HepG2 (cell line): Measurements from ENCODE around the gene REPS2. TPM values are rescaled to one million over a fixed set of nuclear protein-coding genes. Genes with fewer than 3 reads are reported as not detected.

Experiments used
- ATAC-seq: fragments of 200-7000 bp; cut with Tn5 transposase; 3 replicates; pipeline ENCODE4 v1.9.1; 2020; ENCODE audit warnings: mild to moderate bottlenecking, moderate library complexity
- BruUV-seq: library from RNA; stranded (reverse); fragments of 400-500 nt; replicated peaks from 2 replicates; lab custom pipeline; 2021; lab: Mats Ljungman, UMichigan
- CTCF ChIA-PET: fragments of 300-600 bp; formaldehyde crosslinking; extraction: SDS; loops from one replicate; lab custom pipeline; 2021; ENCODE audit warnings: low total read pairs, inconsistent platforms, low intra/inter-chr PET ratio; lab: Yijun Ruan, JAX
- POLR2A ChIA-PET: fragments of 350-600 bp; sonication (Branson Sonifier 250); formaldehyde crosslinking; loops from one replicate; lab custom pipeline; 2020; ENCODE audit warnings: antibody characterized with exemption, inconsistent platforms; lab: Yijun Ruan, JAX
- DNase-seq: peaks from one replicate; pipeline ENCODE4 v3.0.0-alpha.2; 2015; ENCODE audit warnings: low spot score
- FAIRE-seq: peaks from 3 replicates; lab custom pipeline; 2011; peaks lifted over from hg19 to GRCh38; lab: Jason Lieb, UNC
- H2AFZ ChIP-seq: one replicate; pipeline ENCODE4 v1.6.1; 2011; ENCODE audit warnings: low read length, inconsistent platforms
- H3K27ac ChIP-seq: fragments of 300-600 bp; 3 replicates; pipeline ENCODE4 v1.8.0; 2011; ENCODE audit warnings: mixed run types, mild to moderate bottlenecking, mixed read lengths, low read length, inconsistent platforms; ENCODE audit not compliant: insufficient read depth; ENCODE audit errors: extremely low read length
- H3K27me3 ChIP-seq, 2 experiments: fragments of 200-600 bp in 1 of 2; 2 replicates in 1 of 2; 3 replicates in 1 of 2; pipeline versions ENCODE4 v1.6.0 to v1.8.0; 2011; ENCODE audit warnings: low read length in 2 of 2, mild to moderate bottlenecking in 2 of 2, moderate library complexity in 2 of 2, inconsistent platforms in 1 of 2; ENCODE audit not compliant: insufficient read depth in 2 of 2, control insufficient read depth in 1 of 2
- H3K36me3 ChIP-seq, 2 experiments: fragments of 200-600 bp in 1 of 2; replicated peaks in 1 of 2; 2 replicates in 1 of 2; 3 replicates in 1 of 2; pipeline versions ENCODE4 v1.5.1 to v1.8.0; 2011; ENCODE audit warnings: low read length in 2 of 2, inconsistent platforms in 1 of 2; ENCODE audit not compliant: insufficient read depth in 2 of 2, control insufficient read depth in 1 of 2
- H3K4me1 ChIP-seq: 2 replicates; pipeline ENCODE4 v1.5.1; 2012; ENCODE audit warnings: low read length, inconsistent platforms; ENCODE audit not compliant: insufficient read depth
- H3K4me2 ChIP-seq: 2 replicates; pipeline ENCODE4 v1.6.0; 2011; ENCODE audit warnings: low read depth, low read length, inconsistent platforms
- H3K4me3 ChIP-seq, 3 experiments: fragments of 200-600 bp in 1 of 3; sonication (generic), shearing (Covaris generic) in 1 of 3; replicated peaks in 1 of 3; 2 replicates each; pipeline ENCODE4 v1.5.1; 2011 to 2016; ENCODE audit warnings: low read length in 3 of 3, inconsistent platforms in 2 of 3, low read depth in 2 of 3, mild to moderate bottlenecking in 2 of 3, control low read depth in 1 of 3, mixed read lengths in 1 of 3; ENCODE audit not compliant: insufficient read depth in 1 of 3
- H3K79me2 ChIP-seq: one replicate; pipeline ENCODE4 v1.6.1; 2011; ENCODE audit warnings: low read length, inconsistent platforms; ENCODE audit not compliant: insufficient read depth
- H3K9ac ChIP-seq: 2 replicates; pipeline ENCODE4 v1.6.0; 2011; ENCODE audit warnings: mild to moderate bottlenecking, low read depth, low read length, inconsistent platforms; ENCODE audit not compliant: insufficient read depth
- H3K9me3 ChIP-seq: 2 replicates; pipeline ENCODE4 v1.5.1; 2012; ENCODE audit warnings: mild to moderate bottlenecking, low read length
- H4K20me1 ChIP-seq: 2 replicates; pipeline ENCODE4 v1.6.0; 2011; ENCODE audit warnings: inconsistent platforms, mild to moderate bottlenecking, low read length, moderate library complexity; ENCODE audit not compliant: insufficient read depth
- ASH2L ChIP-seq: fragments of 300-600, 200-600 bp; sonication (generic); IDR thresholded peaks from 2 replicates; pipeline ENCODE4 v1.7.0; 2017; ENCODE audit warnings: low read depth, mild to moderate bottlenecking, moderate library complexity, mixed read lengths, low read length; ENCODE audit not compliant: insufficient read length
- KLF13 ChIP-seq: sonication (generic); formaldehyde crosslinking; IDR thresholded peaks from 2 replicates; pipeline ENCODE4 v1.4.0; 2020; ENCODE audit warnings: mild to moderate bottlenecking, missing genetic modification reagents
- NFIB ChIP-seq: sonication (generic); formaldehyde crosslinking; IDR thresholded peaks from 2 replicates; pipeline ENCODE4 v1.9.0; 2021; ENCODE audit warnings: missing genetic modification reagents, mild to moderate bottlenecking, borderline replicate concordance
- RARA ChIP-seq: IDR thresholded peaks from 2 replicates; pipeline ENCODE4 v1.6.1; 2016; ENCODE audit warnings: missing genetic modification reagents, missing compliant biosample characterization
- SRSF4 ChIP-seq: fragments of 200-400 bp; formaldehyde crosslinking; IDR thresholded peaks from one replicate; pipeline ENCODE4 v1.6.1; 2018; ENCODE audit warnings: mild to moderate bottlenecking, low read depth, low read length, moderate library complexity; ENCODE audit not compliant: poor library complexity, severe bottlenecking
- UBTF ChIP-seq: sonication (generic); formaldehyde crosslinking; IDR thresholded peaks from 2 replicates; pipeline ENCODE4 v1.4.0; 2020; ENCODE audit warnings: mild to moderate bottlenecking, missing genetic modification reagents
- XBP1 ChIP-seq: sonication (generic); formaldehyde crosslinking; IDR thresholded peaks from 2 replicates; pipeline ENCODE4 v1.5.0; 2020; ENCODE audit warnings: missing genetic modification reagents
- ZBTB38 ChIP-seq: sonication (generic); formaldehyde crosslinking; IDR thresholded peaks from 2 replicates; pipeline ENCODE4 v1.5.1; 2020; ENCODE audit warnings: mild to moderate bottlenecking, missing genetic modification reagents
- ZNF503 ChIP-seq: sonication (generic); formaldehyde crosslinking; IDR thresholded peaks from 2 replicates; pipeline ENCODE4 v1.4.0; 2020; ENCODE audit warnings: missing genetic modification reagents
- ZNF792 ChIP-seq: IDR thresholded peaks from 2 replicates; pipeline ENCODE4 v1.6.1; 2016
- ZSCAN5A ChIP-seq: sonication (generic); formaldehyde crosslinking; IDR thresholded peaks from 2 replicates; pipeline ENCODE4 v1.8.0; 2022; ENCODE audit warnings: mild to moderate bottlenecking, missing genetic modification reagents, borderline replicate concordance
- WGBS: methylation state at CpG from one replicate; pipeline ENCODE4 v1.1.6; 2017; ENCODE audit warnings: low lambda C conversion rate; 5-methylcytosine and 5-hydroxymethylcytosine counted together
- in situ Hi-C: cut with HindIII; loops from 2 replicates; pipeline ENCODE4 v1.10.0; 2017; ENCODE audit warnings: low pct_unique_long_range_greater_than_20kb; ENCODE audit not compliant: extremely low pct_ligation_motif_present
- intact Hi-C: fragments of 100-400 bp; cut with micrococcal nuclease; formaldehyde crosslinking; loops from one replicate; pipeline ENCODE4 v1.10.0; 2022; ENCODE audit not compliant: unreplicated experiment
- polyA plus RNA-seq, 8 experiments: library from polyadenylated mRNA; depleted of rRNA in 3 of 8; stranded (reverse) in 7 of 8; unstranded in 1 of 8; fragments of >200 nt; fragmentation: Illumina TruSeq in 4 of 8; extraction: Trizol in 4 of 8; gene quantifications; 2 replicates each; pipeline versions ENCODE4 v1.2.1 to v1.2.3, GENCODE V29; 2011 to 2016; ENCODE audit warnings: low read depth in 4 of 8, missing spikeins in 1 of 8, mixed read lengths in 1 of 8; ENCODE audit not compliant: insufficient read depth in 1 of 8
- total RNA-seq, 5 experiments: library from RNA; depleted of rRNA; stranded (reverse); fragments of >200 nt; fragmentation: Illumina TruSeq; extraction: Trizol; gene quantifications; 2 replicates each; pipeline ENCODE4 v1.2.3, GENCODE V29; 2016; ENCODE audit warnings: low read depth in 1 of 5
- TF ChIP-seq, protein P1 (sequence below): sonication (generic); formaldehyde crosslinking; IDR thresholded peaks from 2 replicates; pipeline ENCODE4 v1.9.0; 2021; ENCODE audit warnings: mild to moderate bottlenecking, missing genetic modification reagents

Gene REPS2
- total and polyA plus RNA-seq, 2 of the 13 experiments (the other 11 are each of a cell fraction or from before 2014, with no cell fraction given) = 0.05 to 0.58 TPM

DNA sequence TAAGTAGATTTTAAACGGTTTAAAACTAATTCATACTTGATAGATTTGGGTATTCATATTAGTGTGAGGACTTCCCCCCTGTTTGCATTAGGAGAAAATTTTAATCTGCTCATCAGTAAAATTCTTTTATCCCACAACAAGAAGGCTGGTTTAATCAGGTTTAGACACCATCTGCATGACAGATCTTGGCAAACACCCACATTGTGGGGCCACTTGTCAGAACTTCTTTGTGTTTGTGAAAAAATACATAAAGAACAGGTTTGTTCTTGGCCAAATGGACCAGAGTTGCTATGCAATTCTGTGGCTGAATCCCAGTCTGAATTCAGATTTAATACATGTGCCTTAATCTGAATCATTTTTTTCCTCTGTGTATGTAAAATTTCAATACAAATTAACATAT, 121.1 kb downstream of the REPS2 start:
- H2AFZ ChIP-seq = no peak overlapping the region
- no peaks in the 10 kb centered on the region for H3K27me3 ChIP-seq
- DNase-seq (no peak), FAIRE-seq (no peak), ATAC-seq (no peak)
- BruUV-seq = no TSS peak
- no peak overlapping the region for H3K9ac ChIP-seq
- CTCF ChIA-PET = no interaction called here
- H3K4me2 ChIP-seq = no peak overlapping the region
- no peaks in the 10 kb centered on the region for H4K20me1 ChIP-seq
- H3K4me1 ChIP-seq = no peaks in the 10 kb centered on the region
- H3K9me3 ChIP-seq = no peaks in the 10 kb centered on the region
- WGBS = 4% methylated on average over 1 of the region's 1 CpG
- no peak overlapping the region for H3K4me3 ChIP-seq
- intact Hi-C loops (no loop called here), in situ Hi-C loops (no loop called here)
- no peaks in the 10 kb centered on the region for H3K36me3 ChIP-seq
- no peak overlapping the region for H3K27ac ChIP-seq
- no peaks in the 10 kb centered on the region for H3K79me2 ChIP-seq
- POLR2A ChIA-PET = no interaction called here
- TF ChIP-seq NFIB (CRISPR knock-in tag) (no peak), ZBTB38 (CRISPR knock-in tag) (no peak), ZNF503 (CRISPR knock-in tag) (no peak), XBP1 (CRISPR knock-in tag) (no peak), SRSF4 (no peak), ASH2L (no peak), RARA (CRISPR knock-in tag) (no peak), UBTF (no peak), KLF13 (CRISPR knock-in tag) (no peak), ZSCAN5A (no peak), ZNF792 (CRISPR knock-in tag) (no peak)
- TF ChIP-seq, protein P1, sequence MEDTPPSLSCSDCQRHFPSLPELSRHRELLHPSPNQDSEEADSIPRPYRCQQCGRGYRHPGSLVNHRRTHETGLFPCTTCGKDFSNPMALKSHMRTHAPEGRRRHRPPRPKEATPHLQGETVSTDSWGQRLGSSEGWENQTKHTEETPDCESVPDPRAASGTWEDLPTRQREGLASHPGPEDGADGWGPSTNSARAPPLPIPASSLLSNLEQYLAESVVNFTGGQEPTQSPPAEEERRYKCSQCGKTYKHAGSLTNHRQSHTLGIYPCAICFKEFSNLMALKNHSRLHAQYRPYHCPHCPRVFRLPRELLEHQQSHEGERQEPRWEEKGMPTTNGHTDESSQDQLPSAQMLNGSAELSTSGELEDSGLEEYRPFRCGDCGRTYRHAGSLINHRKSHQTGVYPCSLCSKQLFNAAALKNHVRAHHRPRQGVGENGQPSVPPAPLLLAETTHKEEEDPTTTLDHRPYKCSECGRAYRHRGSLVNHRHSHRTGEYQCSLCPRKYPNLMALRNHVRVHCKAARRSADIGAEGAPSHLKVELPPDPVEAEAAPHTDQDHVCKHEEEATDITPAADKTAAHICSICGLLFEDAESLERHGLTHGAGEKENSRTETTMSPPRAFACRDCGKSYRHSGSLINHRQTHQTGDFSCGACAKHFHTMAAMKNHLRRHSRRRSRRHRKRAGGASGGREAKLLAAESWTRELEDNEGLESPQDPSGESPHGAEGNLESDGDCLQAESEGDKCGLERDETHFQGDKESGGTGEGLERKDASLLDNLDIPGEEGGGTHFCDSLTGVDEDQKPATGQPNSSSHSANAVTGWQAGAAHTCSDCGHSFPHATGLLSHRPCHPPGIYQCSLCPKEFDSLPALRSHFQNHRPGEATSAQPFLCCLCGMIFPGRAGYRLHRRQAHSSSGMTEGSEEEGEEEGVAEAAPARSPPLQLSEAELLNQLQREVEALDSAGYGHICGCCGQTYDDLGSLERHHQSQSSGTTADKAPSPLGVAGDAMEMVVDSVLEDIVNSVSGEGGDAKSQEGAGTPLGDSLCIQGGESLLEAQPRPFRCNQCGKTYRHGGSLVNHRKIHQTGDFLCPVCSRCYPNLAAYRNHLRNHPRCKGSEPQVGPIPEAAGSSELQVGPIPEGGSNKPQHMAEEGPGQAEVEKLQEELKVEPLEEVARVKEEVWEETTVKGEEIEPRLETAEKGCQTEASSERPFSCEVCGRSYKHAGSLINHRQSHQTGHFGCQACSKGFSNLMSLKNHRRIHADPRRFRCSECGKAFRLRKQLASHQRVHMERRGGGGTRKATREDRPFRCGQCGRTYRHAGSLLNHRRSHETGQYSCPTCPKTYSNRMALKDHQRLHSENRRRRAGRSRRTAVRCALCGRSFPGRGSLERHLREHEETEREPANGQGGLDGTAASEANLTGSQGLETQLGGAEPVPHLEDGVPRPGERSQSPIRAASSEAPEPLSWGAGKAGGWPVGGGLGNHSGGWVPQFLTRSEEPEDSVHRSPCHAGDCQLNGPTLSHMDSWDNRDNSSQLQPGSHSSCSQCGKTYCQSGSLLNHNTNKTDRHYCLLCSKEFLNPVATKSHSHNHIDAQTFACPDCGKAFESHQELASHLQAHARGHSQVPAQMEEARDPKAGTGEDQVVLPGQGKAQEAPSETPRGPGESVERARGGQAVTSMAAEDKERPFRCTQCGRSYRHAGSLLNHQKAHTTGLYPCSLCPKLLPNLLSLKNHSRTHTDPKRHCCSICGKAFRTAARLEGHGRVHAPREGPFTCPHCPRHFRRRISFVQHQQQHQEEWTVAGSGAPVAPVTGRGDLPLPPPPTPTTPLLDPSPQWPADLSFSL (CRISPR knock-in tag) = no peak
